Karpas-422 (cell line): ENCODE data around the gene ROBO1. TPM values are rescaled to one million over a fixed set of nuclear protein-coding genes. Genes with fewer than 3 reads are reported as not detected.

Experiments used
- DNase-seq: peaks from one replicate; pipeline ENCODE4 v3.0.0-alpha.2; 2015
- H2AFZ ChIP-seq: fragments of 200-600 bp; sonication (generic); 2 replicates; pipeline ENCODE4 v1.6.1; 2014; ENCODE audit warnings: antibody characterized with exemption, low read length, mixed read lengths
- H3K27ac ChIP-seq: fragments of 200-600 bp; sonication (generic); 2 replicates; pipeline ENCODE4 v1.5.1; 2014; ENCODE audit warnings: mild to moderate bottlenecking, low read length, moderate library complexity
- H3K27me3 ChIP-seq: fragments of 200-600 bp; sonication (generic); 2 replicates; pipeline ENCODE4 v1.6.1; 2014; ENCODE audit warnings: low read length, mixed read lengths
- H3K36me3 ChIP-seq: fragments of 200-600 bp; sonication (generic); 2 replicates; pipeline ENCODE4 v1.6.1; 2014; ENCODE audit warnings: low read length, mixed read lengths; ENCODE audit not compliant: insufficient read depth
- H3K4me1 ChIP-seq: fragments of 200-600 bp; sonication (generic); 2 replicates; pipeline ENCODE4 v1.6.1; 2014; ENCODE audit warnings: mild to moderate bottlenecking, low read length, mixed read lengths
- H3K4me2 ChIP-seq: fragments of 200-600 bp; sonication (generic); 2 replicates; pipeline ENCODE4 v1.6.1; 2014; ENCODE audit warnings: low read length, low read depth, mild to moderate bottlenecking; ENCODE audit not compliant: poor library complexity, severe bottlenecking
- H3K4me3 ChIP-seq: fragments of 200-600 bp; sonication (generic); 2 replicates; pipeline ENCODE4 v1.5.1; 2014; ENCODE audit warnings: mild to moderate bottlenecking, antibody characterized with exemption, low read length, mixed read lengths
- H3K79me2 ChIP-seq: fragments of 200-600 bp; sonication (generic); 2 replicates; pipeline ENCODE4 v1.6.1; 2014; ENCODE audit warnings: mild to moderate bottlenecking, low read length, mixed read lengths
- H3K9ac ChIP-seq: fragments of 200-600 bp; sonication (generic); 2 replicates; pipeline ENCODE4 v1.6.0; 2014; ENCODE audit warnings: low read length
- H3K9me2 ChIP-seq: fragments of 200-600 bp; sonication (generic), shearing (Covaris generic); replicated peaks from 2 replicates; pipeline ENCODE4 v1.6.0; 2014; ENCODE audit warnings: mild to moderate bottlenecking, low read length, moderate library complexity; ENCODE audit not compliant: insufficient read depth
- H3K9me3 ChIP-seq: fragments of 300-700, 200-600 bp; sonication (generic); 2 replicates; pipeline ENCODE4 v1.6.1; 2014; ENCODE audit warnings: low read length, mixed read lengths
- H4K20me1 ChIP-seq: fragments of 200-600 bp; sonication (generic); 2 replicates; pipeline ENCODE4 v1.6.1; 2014; ENCODE audit warnings: mild to moderate bottlenecking, antibody characterized with exemption, low read length, low read depth; ENCODE audit not compliant: insufficient read depth
- total RNA-seq: library from RNA; depleted of rRNA; stranded (reverse); fragments of >200 nt; shearing (Covaris generic); gene quantifications from 2 replicates; pipeline ENCODE4 v1.2.3, GENCODE V29; 2014; ENCODE audit warnings: low replicate concordance

The ROBO1 gene
- total RNA-seq, 1 experiment from 2014 or later, result not detected

- no peak overlapping the region for H3K4me3 ChIP-seq
- H3K9ac ChIP-seq, result no peak overlapping the region
- H3K36me3 ChIP-seq, result no peaks in the 10 kb centered on the region
- DNase-seq, result peak; percentile 5
- H3K9me2 ChIP-seq, result no peaks in the 10 kb centered on the region
- H2AFZ ChIP-seq, result no peak overlapping the region
- no peaks in the 10 kb centered on the region for H3K79me2 ChIP-seq
- no peak overlapping the region for H3K4me2 ChIP-seq
- no peak overlapping the region for H3K27ac ChIP-seq
- no peaks in the 10 kb centered on the region for H3K4me1 ChIP-seq
- no peaks in the 10 kb centered on the region for H3K9me3 ChIP-seq
- no peaks in the 10 kb centered on the region for H3K27me3 ChIP-seq
- no peaks in the 10 kb centered on the region for H4K20me1 ChIP-seq
Measured at GRCh38 chr3:78605178-78605577, 1162.6 kb downstream of the ROBO1 start.

- no peaks in the 10 kb centered on the region for H3K36me3 ChIP-seq
- no peaks in the 10 kb centered on the region for H3K27me3 ChIP-seq
- no peaks in the 10 kb centered on the region for H3K4me1 ChIP-seq
- H3K4me3 ChIP-seq, result no peak overlapping the region
- H3K27ac ChIP-seq, result no peak overlapping the region
- no peak overlapping the region for H3K4me2 ChIP-seq
- H2AFZ ChIP-seq, result no peak overlapping the region
- H4K20me1 ChIP-seq, result no peaks in the 10 kb centered on the region
- H3K9me3 ChIP-seq, result no peaks in the 10 kb centered on the region
- H3K9me2 ChIP-seq, result no peaks in the 10 kb centered on the region
- no peak overlapping the region for H3K9ac ChIP-seq
- peak; percentile 31 for DNase-seq
- H3K79me2 ChIP-seq, result no peaks in the 10 kb centered on the region
Measured at GRCh38 chr3:78604341-78604740, 1163.5 kb downstream of the ROBO1 start.

GRCh38 chr3:78601249-78601648 lies 1166.5 kb downstream of the ROBO1 start:
- Histone ChIP-seq H2AFZ (no peak overlapping the region), H3K9me3 (no peaks in the 10 kb centered on the region), H3K27ac (no peak overlapping the region), H3K36me3 (no peaks in the 10 kb centered on the region), H3K27me3 (no peaks in the 10 kb centered on the region), H4K20me1 (no peaks in the 10 kb centered on the region), H3K9ac (no peak overlapping the region), H3K9me2 (no peaks in the 10 kb centered on the region), H3K79me2 (no peaks in the 10 kb centered on the region), H3K4me2 (no peak overlapping the region), H3K4me1 (no peaks in the 10 kb centered on the region), H3K4me3 (no peak overlapping the region)
- no peak for DNase-seq

GRCh38 chr3:78589778-78590177 lies 1178.0 kb downstream of the ROBO1 start:
- no peak overlapping the region for H3K9ac ChIP-seq
- H3K27me3 ChIP-seq, result no peaks in the 10 kb centered on the region
- H3K36me3 ChIP-seq, result no peaks in the 10 kb centered on the region
- no peak overlapping the region for H3K27ac ChIP-seq
- no peaks in the 10 kb centered on the region for H3K4me1 ChIP-seq
- peak; percentile 35 for DNase-seq
- H3K9me2 ChIP-seq, result no peaks in the 10 kb centered on the region
- H3K9me3 ChIP-seq, result no peaks in the 10 kb centered on the region
- no peak overlapping the region for H3K4me3 ChIP-seq
- no peaks in the 10 kb centered on the region for H3K79me2 ChIP-seq
- no peak overlapping the region for H2AFZ ChIP-seq
- H4K20me1 ChIP-seq, result no peaks in the 10 kb centered on the region
- H3K4me2 ChIP-seq, result no peak overlapping the region

GRCh38 chr3:78588906-78589621 lies 1178.7 kb downstream of the ROBO1 start:
- no peak overlapping the region for H2AFZ ChIP-seq
- no peaks in the 10 kb centered on the region for H4K20me1 ChIP-seq

GRCh38 chr3:78580681-78581080 lies 1187.1 kb downstream of the ROBO1 start:
- H2AFZ ChIP-seq, result no peak overlapping the region
- no peaks in the 10 kb centered on the region for H3K4me1 ChIP-seq
- no peaks in the 10 kb centered on the region for H3K9me3 ChIP-seq
- no peak overlapping the region for H3K4me3 ChIP-seq
- no peak overlapping the region for H3K9ac ChIP-seq
- no peaks in the 10 kb centered on the region for H3K9me2 ChIP-seq
- no peaks in the 10 kb centered on the region for H3K36me3 ChIP-seq
- H3K79me2 ChIP-seq, result no peaks in the 10 kb centered on the region
- no peaks in the 10 kb centered on the region for H3K27me3 ChIP-seq
- no peak overlapping the region for H3K4me2 ChIP-seq
- no peaks in the 10 kb centered on the region for H4K20me1 ChIP-seq
- no peak overlapping the region for H3K27ac ChIP-seq
- DNase-seq, result peak; percentile 24

More at GRCh38 chr3:78588906-78589621, 1178.7 kb downstream of the ROBO1 start:
- no peaks in the 10 kb centered on the region for H3K27me3 ChIP-seq
- H3K4me2 ChIP-seq, result no peak overlapping the region
- H3K36me3 ChIP-seq, result no peaks in the 10 kb centered on the region
- no peaks in the 10 kb centered on the region for H3K79me2 ChIP-seq
- no peak overlapping the region for H3K4me3 ChIP-seq
- DNase-seq, result no peak
- H3K9ac ChIP-seq, result no peak overlapping the region
- no peaks in the 10 kb centered on the region for H3K9me3 ChIP-seq
- no peaks in the 10 kb centered on the region for H3K9me2 ChIP-seq
- no peak overlapping the region for H3K27ac ChIP-seq
- H3K4me1 ChIP-seq, result no peaks in the 10 kb centered on the region

GRCh38 chr3:78571486-78571885 lies 1196.3 kb downstream of the ROBO1 start:
- Histone ChIP-seq H3K9me3 (no peaks in the 10 kb centered on the region), H3K9ac (no peak overlapping the region), H2AFZ (no peak overlapping the region), H3K4me2 (no peak overlapping the region), H3K27ac (no peak overlapping the region), H3K79me2 (no peaks in the 10 kb centered on the region), H3K4me3 (no peak overlapping the region), H3K4me1 (no peaks in the 10 kb centered on the region), H3K27me3 (no peaks in the 10 kb centered on the region), H3K36me3 (no peaks in the 10 kb centered on the region), H4K20me1 (no peaks in the 10 kb centered on the region), H3K9me2 (no peaks in the 10 kb centered on the region)
- no peak for DNase-seq

GRCh38 chr3:78570496-78570895 lies 1197.3 kb downstream of the ROBO1 start:
- Histone ChIP-seq H4K20me1 (no peaks in the 10 kb centered on the region), H3K4me2 (no peak overlapping the region), H3K79me2 (no peaks in the 10 kb centered on the region), H3K4me1 (no peaks in the 10 kb centered on the region), H3K36me3 (no peaks in the 10 kb centered on the region), H3K9me2 (no peaks in the 10 kb centered on the region), H3K27me3 (no peaks in the 10 kb centered on the region), H3K9me3 (peaks cover 2% of the 10 kb centered on the region; the same call in 1 of the 2 replicates), H3K4me3 (no peak overlapping the region), H3K9ac (no peak overlapping the region), H3K27ac (no peak overlapping the region), H2AFZ (no peak overlapping the region)
- no peak for DNase-seq
